ENCODE results near the gene AGFG1. TPM values are rescaled to one million over a fixed set of nuclear protein-coding genes. Genes with fewer than 3 reads are reported as not detected.
"Not testable (repeated sequence)": the region's sequence is repeated elsewhere in the genome, so short reads cannot be mapped to it uniquely, and the experiment has no call there.

AGFG1 gene
- total RNA-seq, 4 donors from 2014 or later: 42.1 to 83.1 (median 53.5) TPM

GRCh38 chr2:227529871-227530270, 57.9 kb downstream of the AGFG1 start:
- Histone ChIP-seq H3K4me1 (peaks cover 0 to 5% (median 0%) of the 10 kb centered on the region in 4 donors), H3K27me3 (no peaks in the 10 kb centered on the region), H3K36me3 (peaks cover 0 to 55% (median 0%) of the 10 kb centered on the region in 3 donors), H3K9me3 (no peaks in the 10 kb centered on the region), H3K27ac (no peak overlapping the region), H3K4me3 (no peak overlapping the region)
- 53 to 56% methylated on average over 2 of the region's 2 CpGs for WGBS, 2 donors
- no peak for DNase-seq (ENCODE audit: low spot score in 2 of 2)
- TF ChIP-seq CTCF (IDR thresholded peaks at IDR 0.05) (no peak), EP300 (IDR thresholded peaks at IDR 0.05) (no peak), POLR2A (IDR thresholded peaks at IDR 0.05) (no peak)

GRCh38 chr2:227534714-227535113, 62.8 kb downstream of the AGFG1 start:
- Histone ChIP-seq H3K4me3 (no peak overlapping the region), H3K27ac (no peak overlapping the region), H3K27me3 (no peaks in the 10 kb centered on the region), H3K4me1 (peaks cover 0 to 1% (median 0%) of the 10 kb centered on the region in 4 donors), H3K9me3 (no peaks in the 10 kb centered on the region), H3K36me3 (peaks cover 0 to 70% (median 0%) of the 10 kb centered on the region in 3 donors)
- DNase-seq (ENCODE audit: low spot score in 2 of 2): no peak
- 93% methylated on average over 3 of the region's 3 CpGs for WGBS, 2 donors
- TF ChIP-seq POLR2A (IDR thresholded peaks at IDR 0.05) (no peak), EP300 (IDR thresholded peaks at IDR 0.05) (no peak), CTCF (IDR thresholded peaks at IDR 0.05) (no peak)

GRCh38 chr2:227536445-227536844, 64.5 kb downstream of the AGFG1 start:
- H3K27ac ChIP-seq: no peak overlapping the region
- H3K9me3 ChIP-seq: peaks cover 0 to 13% (median 0%) of the 10 kb centered on the region in 4 donors
- H3K4me1 ChIP-seq: no peaks in the 10 kb centered on the region
- H3K4me3 ChIP-seq: no peak overlapping the region
- no peak for DNase-seq (ENCODE audit: low spot score in 2 of 2)
- H3K27me3 ChIP-seq: no peaks in the 10 kb centered on the region
- peaks cover 0 to 82% (median 3%) of the 10 kb centered on the region in 3 donors for H3K36me3 ChIP-seq
- WGBS, 2 donors: 23 to 39% methylated on average over 2 of the region's 2 CpGs
- no peak for TF ChIP-seq CTCF (IDR thresholded peaks at IDR 0.05)
- no peak for TF ChIP-seq EP300 (IDR thresholded peaks at IDR 0.05)
- no peak for TF ChIP-seq POLR2A (IDR thresholded peaks at IDR 0.05)

- peaks cover 0 to 13% (median 0%) of the 10 kb centered on the region in 4 donors for H3K9me3 ChIP-seq
- no peak overlapping the region for H3K27ac ChIP-seq
- H3K4me1 ChIP-seq: no peaks in the 10 kb centered on the region
- TF ChIP-seq POLR2A (IDR thresholded peaks at IDR 0.05): no peak
- TF ChIP-seq EP300 (IDR thresholded peaks at IDR 0.05): no peak
- no peak for TF ChIP-seq CTCF (IDR thresholded peaks at IDR 0.05)
- H3K4me3 ChIP-seq: no peak overlapping the region
- 97 to 98% methylated on average over 8 of the region's 8 CpGs for WGBS, 2 donors
- peaks cover 0 to 76% (median 3%) of the 10 kb centered on the region in 3 donors for H3K36me3 ChIP-seq
- no peak for DNase-seq (ENCODE audit: low spot score in 2 of 2)
- H3K27me3 ChIP-seq: no peaks in the 10 kb centered on the region
These were observed 67.6 kb downstream of the AGFG1 start for GRCh38 chr2:227539465-227539956.

GRCh38 chr2:227540352-227540751, 68.4 kb downstream of the AGFG1 start:
- not testable (repeated sequence) for H3K27me3 ChIP-seq; H3K4me1 ChIP-seq; H3K4me3 ChIP-seq; H3K27ac ChIP-seq; DNase-seq (ENCODE audit: low spot score in 2 of 2)
- Histone ChIP-seq H3K36me3 (peaks cover 0 to 77% (median 3%) of the 10 kb centered on the region in 3 donors), H3K9me3 (peaks cover 0 to 13% (median 0%) of the 10 kb centered on the region in 4 donors)
- 92 to 98% methylated on average over 9 of the region's 9 CpGs for WGBS, 2 donors
